Osteocyte (in vitro differentiated cells): Measurements from ENCODE around the gene POLR3GL. TPM values are rescaled to one million over a fixed set of nuclear protein-coding genes. Genes with fewer than 3 reads are reported as not detected.

Experiments used
- DNase-seq: peaks from one replicate; pipeline ENCODE4 v3.0.0; 2021; ENCODE audit warnings: mixed read lengths; ENCODE audit not compliant: unreplicated experiment; ENCODE audit errors: extremely low spot score
- H3K27ac Mint-ChIP-seq: one replicate; pipeline ENCODE4 v1.8.0; 2021; ENCODE audit warnings: mild to moderate bottlenecking, mixed read lengths; ENCODE audit not compliant: unreplicated experiment
- H3K27me3 Mint-ChIP-seq: one replicate; pipeline ENCODE4 v1.8.0; 2021; ENCODE audit warnings: mixed read lengths; ENCODE audit not compliant: unreplicated experiment
- H3K36me3 Mint-ChIP-seq: one replicate; pipeline ENCODE4 v1.8.0; 2021; ENCODE audit warnings: mixed read lengths; ENCODE audit not compliant: unreplicated experiment
- H3K4me1 Mint-ChIP-seq: one replicate; pipeline ENCODE4 v1.8.0; 2021; ENCODE audit warnings: mixed read lengths; ENCODE audit not compliant: unreplicated experiment
- H3K4me3 Mint-ChIP-seq: one replicate; pipeline ENCODE4 v1.8.0; 2021; ENCODE audit warnings: mild to moderate bottlenecking, moderate library complexity, mixed read lengths; ENCODE audit not compliant: unreplicated experiment
- H3K9me3 Mint-ChIP-seq: one replicate; pipeline ENCODE4 v1.8.0; 2021; ENCODE audit warnings: mixed read lengths; ENCODE audit not compliant: unreplicated experiment
- long read RNA-seq: library from polyadenylated mRNA; unstranded; transcript quantifications from one replicate; pipeline ENCODE4 v2.0.0, GENCODE V29; 2021
- total RNA-seq: library from RNA; stranded (reverse); gene quantifications from 2 replicates; pipeline ENCODE4 v1.2.1, GENCODE V29; 2021
- TF ChIP-seq, protein P1 (sequence below): fragments of 200-600 bp; sonication (generic); IDR thresholded peaks from 2 replicates; pipeline ENCODE4 v1.5.0; 2021; ENCODE audit warnings: antibody characterized with exemption, mild to moderate bottlenecking, moderate library complexity

POLR3GL gene, protein sequence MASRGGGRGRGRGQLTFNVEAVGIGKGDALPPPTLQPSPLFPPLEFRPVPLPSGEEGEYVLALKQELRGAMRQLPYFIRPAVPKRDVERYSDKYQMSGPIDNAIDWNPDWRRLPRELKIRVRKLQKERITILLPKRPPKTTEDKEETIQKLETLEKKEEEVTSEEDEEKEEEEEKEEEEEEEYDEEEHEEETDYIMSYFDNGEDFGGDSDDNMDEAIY
- 21.7 and 22.4 TPM in 2 replicates for total RNA-seq
- long read RNA-seq, transcript POLR3GL-202 (8 exons, 1,165 nt) = major isoform, 23 of 30 reads
- long read RNA-seq, partial matches to known transcripts = 2 of 30 reads
- long read RNA-seq, other reads (novel, unspliced or antisense) = 4 of 30 reads

DNA sequence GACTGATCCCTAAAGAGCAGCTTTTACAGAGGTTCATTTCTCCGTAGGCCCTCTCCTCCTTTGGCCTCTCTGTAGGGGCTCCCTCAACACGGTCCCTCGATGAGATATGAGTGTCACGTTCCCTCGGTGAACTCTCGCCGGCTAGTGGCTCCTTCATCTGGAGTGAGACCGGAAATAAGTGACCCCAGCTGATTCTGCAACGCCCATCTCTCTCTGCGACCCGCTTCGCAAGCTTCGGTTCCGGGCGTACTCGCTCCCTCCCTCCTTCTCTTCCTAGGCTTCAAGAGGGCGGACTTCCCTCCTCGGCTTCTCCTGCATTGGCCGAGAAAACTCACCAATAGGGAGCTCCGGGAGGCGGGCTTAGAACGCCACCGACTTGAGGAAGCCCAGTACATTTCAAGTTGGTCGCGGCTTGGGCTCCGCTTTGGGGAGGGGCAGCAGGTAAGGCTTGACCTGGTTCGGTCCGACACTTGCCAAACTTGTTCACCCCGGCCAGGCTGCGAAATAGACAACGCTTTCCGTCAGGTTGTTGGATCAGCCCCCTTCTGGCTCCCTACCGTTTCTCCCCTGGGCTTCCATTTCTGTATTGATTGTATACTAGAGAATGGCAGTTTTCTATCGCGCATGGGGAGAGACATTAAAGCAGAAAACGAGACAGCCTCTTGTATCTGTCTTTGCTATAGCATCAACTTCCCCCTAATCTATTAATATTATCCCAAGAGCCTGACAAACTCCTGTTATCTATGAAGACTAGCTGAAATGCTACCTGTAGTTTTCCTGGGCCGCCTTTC, at the start of gene POLR3GL, which contains the start of gene ANKRD34A:
TSS of gene POLR3GL (plus strand) at position 363 of the 791 bp plus-strand sequence. CDS start 10,176 bp downstream, outside the sequence.
TSS of gene ANKRD34A (minus strand) at position 248 of the 791 bp plus-strand sequence. CDS start 2,816 bp downstream, outside the sequence.
- TF ChIP-seq, protein P1, sequence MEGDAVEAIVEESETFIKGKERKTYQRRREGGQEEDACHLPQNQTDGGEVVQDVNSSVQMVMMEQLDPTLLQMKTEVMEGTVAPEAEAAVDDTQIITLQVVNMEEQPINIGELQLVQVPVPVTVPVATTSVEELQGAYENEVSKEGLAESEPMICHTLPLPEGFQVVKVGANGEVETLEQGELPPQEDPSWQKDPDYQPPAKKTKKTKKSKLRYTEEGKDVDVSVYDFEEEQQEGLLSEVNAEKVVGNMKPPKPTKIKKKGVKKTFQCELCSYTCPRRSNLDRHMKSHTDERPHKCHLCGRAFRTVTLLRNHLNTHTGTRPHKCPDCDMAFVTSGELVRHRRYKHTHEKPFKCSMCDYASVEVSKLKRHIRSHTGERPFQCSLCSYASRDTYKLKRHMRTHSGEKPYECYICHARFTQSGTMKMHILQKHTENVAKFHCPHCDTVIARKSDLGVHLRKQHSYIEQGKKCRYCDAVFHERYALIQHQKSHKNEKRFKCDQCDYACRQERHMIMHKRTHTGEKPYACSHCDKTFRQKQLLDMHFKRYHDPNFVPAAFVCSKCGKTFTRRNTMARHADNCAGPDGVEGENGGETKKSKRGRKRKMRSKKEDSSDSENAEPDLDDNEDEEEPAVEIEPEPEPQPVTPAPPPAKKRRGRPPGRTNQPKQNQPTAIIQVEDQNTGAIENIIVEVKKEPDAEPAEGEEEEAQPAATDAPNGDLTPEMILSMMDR = no peak
- DNase-seq = peak; percentile 94
- Mint-ChIP-seq H3K27me3 (no peaks in the 10 kb centered on the region), H3K9me3 (peaks cover 4% of the 10 kb centered on the region), H3K36me3 (peaks cover 5% of the 10 kb centered on the region), H3K27ac (peak within 1 kb of the TSS; percentile 98), H3K4me1 (peaks cover 47% of the 10 kb centered on the region), H3K4me3 (peak within 1 kb of the TSS; percentile 89)

DNA sequence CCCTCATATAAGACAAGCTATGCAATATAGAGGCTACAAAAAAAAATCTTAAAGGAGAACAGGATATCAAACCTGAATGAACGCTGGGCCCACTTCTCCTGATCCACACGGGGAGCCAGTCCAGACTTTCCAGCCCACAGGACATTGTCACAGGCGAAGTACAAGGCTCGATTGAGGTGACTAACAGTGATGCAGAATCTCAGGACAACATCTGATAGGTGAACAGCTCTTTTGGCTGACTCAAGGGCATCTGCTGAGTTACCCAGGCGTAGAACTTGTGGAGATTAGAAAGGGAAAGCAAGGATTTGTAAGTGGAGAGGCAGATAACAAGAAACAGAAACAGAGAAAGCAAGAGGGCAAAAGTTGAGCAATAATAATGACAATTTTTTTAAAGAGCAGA, 47.7 kb upstream of the POLR3GL start:
- Mint-ChIP-seq H3K4me1 (peaks cover 30% of the 10 kb centered on the region), H3K27me3 (no peaks in the 10 kb centered on the region), H3K4me3 (peak overlapping the region; percentile 62), H3K36me3 (peaks cover 33% of the 10 kb centered on the region), H3K9me3 (no peaks in the 10 kb centered on the region), H3K27ac (no peak overlapping the region)
- no peak for DNase-seq
- TF ChIP-seq, protein P1 = no peak

GRCh38 chr1:145917595-145917994, 46.9 kb upstream of the POLR3GL start:
- peak overlapping the region; percentile 90 for H3K4me3 Mint-ChIP-seq
- H3K27ac Mint-ChIP-seq = peak overlapping the region; percentile 98

GRCh38 chr1:145918144-145918991, 46.1 kb upstream of the POLR3GL start, which contains the start of gene PEX11B:
PEX11B (minus strand) TSS chr1:145918717; CDS start chr1:145918688, 29 bp downstream.
- Mint-ChIP-seq H3K4me1 (peaks cover 30% of the 10 kb centered on the region), H3K9me3 (no peaks in the 10 kb centered on the region), H3K27me3 (no peaks in the 10 kb centered on the region), H3K4me3 (peak within 1 kb of the TSS; percentile 90), H3K27ac (peak within 1 kb of the TSS; percentile 98), H3K36me3 (peaks cover 23% of the 10 kb centered on the region)
- DNase-seq = peak; percentile 92
- TF ChIP-seq, protein P1 = no peak

More at GRCh38 chr1:145917595-145917994, 46.9 kb upstream of the POLR3GL start:
- Mint-ChIP-seq H3K9me3 (no peaks in the 10 kb centered on the region), H3K27me3 (no peaks in the 10 kb centered on the region), H3K36me3 (peaks cover 26% of the 10 kb centered on the region), H3K4me1 (peaks cover 30% of the 10 kb centered on the region)
- no peak for DNase-seq
- TF ChIP-seq, protein P1 = no peak
